Measurements from ENCODE around the gene PTGDS.
"Not testable (repeated sequence)": the region's sequence is repeated elsewhere in the genome, so short reads cannot be mapped to it uniquely, and the experiment has no call there.

Gene PTGDS

DNA sequence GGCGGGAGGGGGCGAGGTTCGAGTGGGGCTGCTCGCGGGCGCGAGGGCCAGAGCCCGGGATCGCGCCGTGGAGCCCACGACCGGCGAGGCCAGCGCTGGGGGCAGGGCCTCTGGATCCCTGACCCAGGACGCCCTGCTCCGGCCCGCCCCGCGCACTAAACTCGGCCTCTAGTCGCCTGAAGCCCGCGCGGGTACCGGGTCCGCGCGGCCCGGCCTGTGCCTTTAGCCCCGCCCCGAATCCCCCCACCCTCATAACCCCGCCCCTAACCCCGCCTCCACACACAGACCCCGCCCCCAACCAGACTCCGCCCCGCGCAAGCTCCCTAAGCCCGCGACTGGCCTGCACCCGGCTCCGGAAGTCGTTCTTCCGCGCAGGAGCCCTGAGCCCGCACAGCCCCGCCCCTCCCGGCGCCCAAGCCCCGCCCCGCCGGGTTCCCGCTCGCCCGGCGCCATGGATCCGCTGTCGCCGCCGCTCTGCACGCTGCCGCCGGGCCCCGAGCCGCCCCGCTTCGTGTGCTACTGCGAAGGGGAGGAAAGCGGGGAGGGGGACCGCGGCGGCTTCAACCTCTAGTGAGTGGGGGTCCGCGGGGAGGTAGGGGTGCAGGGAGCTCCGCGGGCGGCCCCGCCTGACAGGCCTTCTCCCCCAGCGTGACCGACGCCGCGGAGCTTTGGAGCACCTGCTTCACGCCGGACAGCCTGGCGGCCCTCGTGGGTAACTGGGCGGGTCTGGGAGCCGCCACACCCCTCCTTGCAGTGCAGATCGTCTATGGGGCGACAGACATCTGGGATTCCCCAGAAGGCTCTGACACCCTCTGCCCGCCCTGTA lies 14.9 kb downstream of the PTGDS start, which contains the start of gene PAXX:
Gene PAXX, plus strand, starts transcription at position 430 of the 826 bp plus-strand sequence. Its CDS starts 22 bp downstream, at position 452.
- peak; percentile 77 for DNase-seq (ENCODE audit: low read depth)

DNA sequence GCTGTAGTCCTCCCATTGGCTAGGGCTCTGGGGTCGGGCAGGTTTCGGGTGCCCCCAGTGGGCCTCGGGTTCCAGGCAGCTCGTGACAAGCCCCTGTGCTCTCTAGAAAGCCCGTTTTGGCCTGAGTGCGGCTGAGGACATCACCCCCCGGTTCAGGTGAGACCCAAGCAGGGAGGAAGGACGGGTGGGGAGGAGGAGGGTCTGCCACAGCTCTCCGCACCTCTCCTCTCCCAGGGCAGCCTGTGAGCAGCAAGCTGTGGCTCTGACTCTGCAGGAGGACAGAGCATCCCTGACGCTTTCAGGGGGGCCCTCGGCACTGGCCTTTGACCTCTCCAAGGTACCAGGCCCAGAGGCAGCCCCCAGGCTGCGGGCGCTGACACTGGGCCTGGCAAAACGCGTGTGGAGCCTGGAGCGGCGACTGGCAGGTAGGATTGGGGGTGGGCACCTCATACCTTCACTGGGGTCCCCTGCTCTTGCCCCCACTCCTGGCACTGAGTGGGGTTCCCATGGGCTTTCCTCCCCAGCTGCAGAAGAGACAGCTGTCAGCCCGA lies 15.6 kb downstream of the PTGDS start:
- DNase-seq (ENCODE audit: low read depth) = no peak

DNA sequence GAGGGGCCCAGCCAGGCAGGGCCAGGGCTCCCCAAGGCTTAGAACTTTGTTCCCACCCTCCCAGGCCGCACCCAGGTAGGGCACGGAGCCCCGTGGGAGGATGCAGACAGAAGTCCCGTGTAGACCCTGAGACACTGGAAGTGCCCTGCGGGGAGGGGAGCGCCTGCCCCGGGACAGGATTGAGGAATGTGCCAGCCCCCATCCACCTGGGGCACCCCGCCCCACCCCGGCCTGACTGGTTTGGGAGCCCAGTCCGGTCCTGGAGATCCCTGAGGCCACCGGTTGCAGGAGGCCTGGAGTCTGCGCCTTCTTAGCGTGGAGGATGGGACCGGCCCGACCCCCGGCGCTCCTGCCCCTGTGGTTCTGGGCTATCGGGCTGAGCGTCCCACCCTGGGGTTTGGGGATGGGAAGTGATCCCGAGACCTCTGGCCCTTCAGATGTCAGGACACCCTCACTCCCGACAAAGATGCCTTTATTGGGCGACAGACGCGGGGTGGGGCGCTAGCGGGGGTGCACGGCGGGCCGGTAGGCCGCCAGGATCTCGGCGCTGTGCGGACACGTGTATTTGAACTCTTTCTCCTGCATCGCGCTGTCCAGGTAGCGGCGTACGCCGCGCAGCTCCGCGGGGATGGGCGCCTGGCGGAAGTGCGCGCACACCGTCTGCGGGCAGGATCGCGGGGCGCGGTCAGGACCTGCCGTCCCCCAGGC lies 17.0 kb downstream of the PTGDS start:
- no peak for DNase-seq (ENCODE audit: low read depth)

DNA sequence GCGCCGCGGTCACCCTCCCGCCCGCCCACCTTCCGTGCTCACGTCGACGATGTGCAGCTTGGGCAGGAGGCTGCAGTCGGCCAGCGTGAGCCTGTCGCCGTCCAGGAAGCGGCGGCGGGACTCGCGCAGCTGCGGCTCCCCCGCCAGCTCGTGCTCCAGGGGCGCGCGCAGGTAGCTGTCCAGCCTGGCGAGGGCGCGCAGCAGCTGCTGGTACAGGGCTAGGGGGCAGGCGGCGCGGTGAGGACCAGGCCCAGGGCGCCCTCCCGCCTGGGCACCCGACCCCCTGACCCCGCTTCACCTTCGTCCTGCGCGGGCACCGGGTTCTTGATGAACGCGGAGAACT lies 17.6 kb downstream of the PTGDS start:
- no peak for DNase-seq (ENCODE audit: low read depth)

DNA sequence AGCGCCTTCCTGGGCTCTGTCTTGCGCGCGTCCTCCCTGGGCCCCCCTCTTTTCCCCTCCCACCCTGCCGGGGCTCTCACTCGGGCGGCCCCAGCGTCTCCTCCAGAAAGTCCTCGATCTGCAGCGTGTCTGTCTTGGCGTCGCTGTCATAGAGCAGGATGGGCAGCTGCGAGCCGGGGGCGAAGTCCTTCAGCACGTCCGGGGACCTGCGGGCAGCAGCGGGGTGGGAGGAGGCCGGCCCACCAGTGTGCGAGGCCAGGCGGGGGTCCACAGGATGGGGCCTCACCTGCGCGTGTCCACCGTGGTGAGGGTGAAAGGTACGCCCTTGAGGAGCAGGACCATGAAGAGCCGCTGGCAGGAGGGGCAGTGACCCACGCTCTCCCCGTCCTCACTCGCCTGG lies 18.1 kb downstream of the PTGDS start:
- no peak for DNase-seq (ENCODE audit: low read depth)

DNA sequence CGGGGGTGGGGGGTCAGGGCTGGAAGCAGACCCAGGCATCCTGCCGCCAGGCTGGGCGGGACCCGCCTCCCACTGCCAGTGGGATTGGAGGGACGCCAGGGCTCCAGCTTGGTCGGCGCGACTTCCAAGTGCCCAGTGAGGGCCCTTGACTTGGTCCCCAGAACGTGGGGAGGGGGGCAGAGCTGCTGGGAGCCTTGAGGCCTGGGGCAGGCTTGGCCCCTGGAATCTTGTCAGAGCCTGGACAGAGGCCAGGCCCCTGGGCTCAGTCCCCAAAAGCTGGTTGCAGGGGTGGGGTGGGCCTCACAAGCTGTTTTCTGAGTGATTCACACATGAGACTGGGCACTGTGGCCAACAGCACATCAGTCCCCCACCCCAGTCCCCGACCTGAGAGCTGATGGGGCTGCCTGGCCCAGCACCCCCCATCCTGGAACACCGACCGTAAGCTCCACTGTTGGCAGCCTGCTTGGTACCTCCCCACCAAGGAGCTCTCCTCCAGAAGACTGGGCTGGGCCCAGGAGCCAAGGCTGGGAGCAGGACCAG lies 18.5 kb downstream of the PTGDS start:
- DNase-seq (ENCODE audit: low read depth) = no peak

DNA sequence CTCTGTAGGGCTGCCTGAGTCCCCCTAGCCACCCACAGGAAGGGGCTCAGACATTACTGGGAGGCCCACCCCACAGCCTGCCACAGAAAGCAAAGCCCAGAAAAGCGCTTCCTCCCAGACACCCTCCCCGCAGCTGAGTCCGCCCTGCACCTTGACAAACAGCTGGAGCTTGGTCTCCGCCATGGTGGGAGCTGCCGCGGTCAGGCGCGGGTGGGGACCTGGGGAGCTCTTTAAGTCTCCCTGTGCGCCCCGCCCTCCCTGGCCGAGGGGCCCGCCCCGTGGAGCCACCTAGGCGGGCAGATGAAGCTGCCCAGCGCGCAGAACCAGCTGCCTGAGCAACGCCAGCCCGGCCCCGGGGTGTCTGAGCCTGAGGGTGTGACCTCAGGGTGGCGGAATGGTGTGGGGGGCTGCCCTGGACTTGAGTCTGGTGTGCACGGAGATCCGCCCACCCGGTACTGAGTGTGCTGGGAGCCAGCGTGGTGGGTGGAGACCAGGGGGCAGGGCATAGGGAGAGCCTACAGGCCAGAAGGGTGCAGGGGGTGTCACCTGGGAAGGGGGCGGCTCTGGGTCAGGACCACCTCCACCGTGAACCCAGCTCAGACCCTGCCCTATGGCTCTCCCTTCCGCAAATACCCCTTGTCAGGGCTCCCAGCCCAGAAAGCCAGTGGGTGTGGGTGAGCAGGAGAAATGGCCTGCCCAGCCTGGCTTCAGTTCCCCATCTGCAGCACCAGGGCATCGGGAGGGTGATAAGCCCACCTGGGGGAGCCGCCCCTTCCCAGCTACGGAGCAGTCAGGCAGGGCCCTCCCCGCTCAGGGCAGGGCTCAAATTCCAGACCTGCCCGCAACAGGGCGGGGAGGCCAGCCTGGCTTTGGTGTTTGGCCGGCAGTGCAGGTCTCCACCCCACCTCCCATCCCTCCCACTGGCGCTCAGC lies 19.3 kb downstream of the PTGDS start, which contains the start of gene CLIC3:
Gene CLIC3, minus strand, starts transcription at position 208 of the 932 bp plus-strand sequence. Its CDS starts 25 bp downstream, at position 183.
- no peak for DNase-seq (ENCODE audit: low read depth)

DNA sequence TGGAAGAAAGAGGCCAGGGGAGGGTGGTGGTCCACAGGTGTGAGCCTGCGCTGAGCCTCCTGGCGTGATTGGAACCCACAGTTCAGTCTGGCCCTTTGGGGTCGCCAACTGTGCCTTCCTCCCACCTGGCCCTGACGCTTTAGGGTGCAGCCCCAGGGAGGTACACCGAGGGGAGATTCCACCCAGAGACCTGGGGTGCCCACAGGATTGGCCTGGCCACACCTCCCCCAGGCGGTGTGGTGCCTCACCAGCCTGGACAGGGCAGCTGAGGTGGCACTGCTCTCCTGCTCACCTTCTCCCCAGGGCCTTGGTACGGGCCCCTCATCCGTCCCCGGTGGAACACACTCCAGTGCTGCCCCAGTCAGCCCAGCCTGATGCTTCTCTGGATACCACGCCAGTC lies 20.1 kb downstream of the PTGDS start:
- no peak for DNase-seq (ENCODE audit: low read depth)

DNA sequence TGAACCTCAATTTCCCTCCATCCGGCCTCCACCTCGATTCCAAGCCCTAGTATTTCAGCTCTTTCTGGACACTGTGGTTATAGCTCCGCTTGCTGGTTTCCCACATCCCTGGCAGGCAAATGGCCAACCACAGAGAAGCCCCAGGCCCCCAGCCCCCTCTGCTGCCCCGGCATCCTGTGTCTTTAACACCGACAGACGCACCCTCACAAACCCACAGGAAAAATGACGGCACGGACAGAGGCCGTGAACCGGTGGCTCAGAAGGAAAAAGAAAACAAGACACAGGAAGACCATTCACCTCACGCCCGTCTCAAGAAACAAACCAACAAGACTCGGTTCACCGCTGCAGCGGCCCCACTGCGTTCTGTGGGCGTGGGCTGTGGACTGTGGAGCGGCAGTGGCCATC lies 20.5 kb downstream of the PTGDS start:
- no peak for DNase-seq (ENCODE audit: low read depth)

DNA sequence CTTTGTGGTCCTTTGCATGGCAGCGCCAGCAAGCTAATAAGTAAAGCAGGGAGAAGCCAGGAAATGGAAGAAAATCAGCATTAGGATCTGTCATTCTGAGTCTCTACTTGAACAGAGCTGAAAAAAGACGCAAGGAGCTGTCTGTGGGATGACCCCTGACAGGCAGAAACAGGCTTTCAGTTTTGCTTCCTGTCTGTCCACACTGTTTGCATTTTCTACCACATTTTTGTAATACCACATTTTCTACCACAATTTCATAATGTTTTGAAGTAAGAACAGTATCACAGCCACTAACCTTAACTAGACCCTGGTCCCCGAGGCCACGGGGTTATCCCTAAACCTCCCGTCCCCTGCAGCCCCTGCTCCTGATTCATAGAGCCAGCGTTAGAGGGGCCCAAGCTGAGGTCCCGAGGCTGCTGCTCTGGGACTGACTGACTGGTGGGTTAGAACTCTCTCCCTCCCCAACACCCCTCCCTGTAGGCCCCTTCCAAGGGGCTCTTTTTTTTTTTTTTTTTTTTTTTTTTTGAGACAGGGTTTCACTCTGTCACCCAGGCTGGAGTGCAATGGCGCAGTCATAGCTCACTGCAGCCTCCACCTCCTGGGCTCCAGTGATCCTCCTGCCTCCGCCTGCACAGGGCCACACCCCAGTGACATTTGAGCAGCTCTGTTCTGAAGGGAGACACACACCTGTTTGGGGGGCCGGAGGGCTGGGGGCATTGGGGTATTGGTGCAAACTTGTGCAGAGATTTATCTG lies 23.1 kb downstream of the PTGDS start:
- DNase-seq (ENCODE audit: low read depth) = no peak

DNA sequence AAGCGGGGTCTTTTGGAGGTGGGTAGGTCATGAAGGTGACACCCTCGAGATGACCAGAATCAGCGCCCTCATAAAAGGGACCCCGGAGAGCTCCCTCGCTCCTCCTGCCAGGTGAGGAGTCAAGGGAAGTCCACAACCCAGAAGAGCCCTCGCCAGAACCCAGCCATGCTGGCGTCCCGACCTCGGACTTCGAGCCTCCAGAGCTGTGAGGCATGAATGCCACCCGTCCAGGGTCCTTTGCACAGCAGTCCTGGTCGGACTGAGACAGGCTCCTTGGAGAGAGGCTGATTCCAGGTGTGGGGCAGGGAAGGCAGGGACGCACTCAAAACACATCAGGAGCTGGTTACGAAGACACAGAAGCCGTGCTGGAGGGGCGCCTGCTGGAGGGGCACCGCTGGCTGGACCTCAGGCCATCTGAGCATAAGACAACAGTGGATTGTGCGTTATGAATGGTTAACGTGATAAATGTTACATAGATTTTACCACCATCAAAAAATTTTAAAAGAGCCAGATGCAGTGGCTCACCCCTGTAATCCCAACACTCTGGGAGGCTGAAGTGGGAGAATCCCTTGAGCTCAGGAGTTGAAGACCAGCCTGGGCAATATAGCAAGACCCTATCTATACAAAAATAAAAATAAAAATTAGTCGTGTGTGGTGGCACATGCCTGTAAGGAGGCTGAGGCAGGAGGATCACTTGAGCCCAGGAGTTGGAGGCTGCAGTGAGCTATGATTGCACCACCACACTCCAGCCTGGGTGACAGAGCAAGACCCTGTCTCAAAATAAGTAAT lies 24.7 kb downstream of the PTGDS start:
- no peak for DNase-seq (ENCODE audit: low read depth)

DNA sequence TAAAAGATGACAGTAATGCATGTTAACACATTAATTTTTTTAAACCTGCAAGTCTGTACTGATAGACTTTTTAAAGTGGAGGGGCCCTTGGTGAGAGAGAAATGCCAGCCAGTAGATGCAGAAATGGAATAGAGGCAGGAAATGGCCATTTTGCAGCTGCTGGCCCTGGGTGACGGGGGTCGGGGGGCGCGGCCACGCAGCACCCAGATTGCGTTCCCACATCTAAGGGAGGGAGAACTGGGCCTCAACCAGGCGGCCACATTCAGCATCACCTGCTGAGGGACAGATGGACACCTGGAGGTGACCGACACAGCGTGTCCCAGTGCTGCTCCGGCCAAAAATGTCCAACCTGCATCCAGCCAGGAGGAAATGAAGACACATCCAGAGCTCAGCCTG lies 25.3 kb downstream of the PTGDS start:
- DNase-seq (ENCODE audit: low read depth) = no peak

DNA sequence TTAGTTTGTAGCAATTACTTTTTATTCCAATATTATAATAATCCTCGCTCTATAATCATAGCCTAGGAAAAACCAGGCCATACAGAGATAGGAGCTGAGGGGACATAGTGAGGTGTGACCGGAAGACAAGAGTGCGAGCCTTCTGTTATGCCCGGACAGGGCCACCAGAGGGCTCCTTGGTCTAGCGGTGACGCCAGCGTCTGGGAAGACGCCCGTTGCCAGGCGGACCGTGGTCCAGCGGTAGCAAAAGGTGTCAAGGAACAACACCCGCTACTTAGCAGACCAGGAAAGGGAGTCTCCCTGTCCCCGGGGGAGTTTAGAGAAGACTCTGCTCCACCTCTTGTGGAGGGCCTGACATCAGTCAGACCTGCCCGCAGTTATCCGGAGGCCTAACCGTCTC lies 27.0 kb downstream of the PTGDS start:
- not testable (repeated sequence) for DNase-seq (ENCODE audit: low read depth)

DNA sequence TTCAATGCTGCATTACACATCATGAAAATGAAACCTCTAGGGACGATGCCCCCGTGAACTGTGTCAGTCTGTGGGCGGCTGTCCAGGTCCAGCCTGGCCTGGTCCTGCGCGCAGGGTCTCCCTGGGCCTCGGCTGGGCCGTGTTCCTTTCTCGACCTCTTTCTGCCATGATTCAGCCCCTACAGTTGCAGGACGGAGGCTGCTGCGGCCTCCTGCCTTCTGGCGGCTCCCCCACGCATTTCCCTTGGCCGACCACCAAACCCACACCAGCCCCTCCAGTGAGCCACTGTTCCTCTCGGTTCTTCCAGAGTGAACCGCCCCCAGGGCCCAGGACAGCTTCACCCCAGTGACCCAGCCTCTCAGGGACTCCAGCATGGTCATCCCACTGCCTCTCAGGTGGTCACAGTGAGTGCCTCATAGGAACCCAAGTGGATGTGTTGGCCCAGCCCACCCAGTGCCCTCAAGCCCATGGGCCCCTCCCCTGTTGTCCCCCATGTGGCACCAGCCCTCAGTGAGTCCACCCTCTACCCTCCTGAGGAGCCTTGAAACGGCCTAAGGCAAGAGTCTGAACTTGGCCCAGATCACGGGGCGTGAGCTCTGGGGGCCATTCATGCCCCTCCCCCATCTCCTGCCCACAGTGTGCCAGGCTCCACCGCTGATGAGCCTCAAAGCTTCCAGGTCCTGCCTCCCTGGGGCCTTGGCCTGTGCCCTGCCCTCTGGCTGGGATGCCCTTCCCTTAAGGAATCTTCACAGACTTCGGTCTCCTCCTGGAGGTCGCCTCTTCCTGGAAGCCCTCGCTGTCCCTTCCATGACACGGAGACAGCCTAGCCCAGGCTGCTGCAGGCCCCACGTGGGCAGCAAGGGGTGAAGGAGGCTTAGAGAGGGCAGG lies 29.1 kb downstream of the PTGDS start:
- DNase-seq (ENCODE audit: low read depth) = no peak

DNA sequence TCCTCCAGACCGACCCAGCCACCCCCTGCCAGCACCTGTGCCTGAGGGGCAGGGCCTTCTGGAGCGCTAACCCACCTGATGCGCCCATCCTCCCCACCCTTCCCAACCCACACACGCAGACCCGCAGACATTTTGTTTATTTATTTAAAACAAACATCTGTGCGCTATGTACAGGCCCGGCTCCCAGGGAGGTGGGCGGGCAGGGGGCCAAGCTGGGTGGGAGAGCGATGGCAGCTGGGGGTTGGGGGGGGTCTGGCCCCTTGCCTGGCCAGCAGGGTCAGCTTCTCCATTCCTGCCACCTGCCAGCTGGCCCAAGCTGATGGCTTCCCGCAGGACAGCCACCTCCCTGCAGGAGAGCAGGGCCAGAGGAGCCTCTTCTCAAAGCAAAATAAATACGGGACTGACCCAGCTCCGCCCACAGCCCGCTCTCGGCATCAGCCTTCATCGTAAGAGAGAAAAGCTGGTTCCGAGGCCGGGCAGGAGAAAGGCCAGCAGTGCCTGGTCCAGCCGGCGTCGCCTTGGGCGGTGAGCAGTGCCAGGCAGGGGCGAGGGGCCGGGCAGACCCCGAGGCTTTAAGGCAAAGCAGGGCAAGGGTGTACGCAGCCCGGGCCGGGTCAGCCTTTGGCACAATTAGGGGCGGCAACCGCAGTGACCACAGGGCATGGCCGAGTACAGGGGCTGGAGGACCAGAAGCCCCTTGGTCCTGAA lies 30.0 kb downstream of the PTGDS start:
- DNase-seq (ENCODE audit: low read depth) = no peak

DNA sequence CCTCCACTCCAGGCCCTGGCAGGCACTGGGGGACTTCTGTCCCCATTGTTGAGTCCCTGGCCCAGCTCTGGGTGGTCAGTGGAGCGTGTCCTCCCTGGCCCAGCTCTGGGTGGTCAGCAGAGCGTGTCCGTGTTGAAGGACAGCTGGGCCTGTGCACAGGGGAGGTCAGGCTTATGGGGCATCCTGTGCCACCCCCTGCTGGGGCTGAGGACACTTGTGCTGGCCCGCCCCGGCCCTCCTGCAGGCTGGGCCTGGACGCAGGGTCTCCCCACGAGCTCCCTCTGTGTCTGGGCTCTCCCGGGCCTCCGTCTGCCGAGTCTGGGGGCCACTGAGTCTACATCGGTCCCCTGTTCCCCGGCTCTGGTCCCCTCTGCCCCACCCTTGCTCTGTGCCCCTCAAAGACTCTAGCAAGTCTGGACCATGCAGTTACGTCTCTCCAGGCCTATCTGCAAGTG lies 30.5 kb downstream of the PTGDS start:
- DNase-seq (ENCODE audit: low read depth) = no peak

DNA sequence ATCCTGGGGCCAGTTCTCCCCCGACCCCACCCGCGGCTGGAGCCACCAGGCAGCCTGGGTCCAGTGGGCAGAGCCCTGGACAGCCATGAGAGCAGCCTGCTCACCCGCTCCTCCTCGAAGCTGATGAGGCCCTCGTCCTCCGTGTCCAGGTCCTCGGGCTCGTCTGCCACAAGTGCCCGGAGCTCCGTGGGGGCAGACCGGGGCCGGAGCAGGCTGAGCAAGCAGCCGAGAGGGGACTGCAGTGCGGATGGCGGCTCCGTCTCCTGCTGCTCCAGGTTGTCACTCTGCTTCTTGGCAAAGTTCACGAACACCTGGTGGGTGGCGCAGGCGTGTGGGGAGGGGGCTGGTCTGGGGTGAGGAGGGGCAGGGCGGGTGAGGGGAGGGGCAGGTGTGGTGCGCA lies 31.0 kb downstream of the PTGDS start:
- no peak for DNase-seq (ENCODE audit: low read depth)

DNA sequence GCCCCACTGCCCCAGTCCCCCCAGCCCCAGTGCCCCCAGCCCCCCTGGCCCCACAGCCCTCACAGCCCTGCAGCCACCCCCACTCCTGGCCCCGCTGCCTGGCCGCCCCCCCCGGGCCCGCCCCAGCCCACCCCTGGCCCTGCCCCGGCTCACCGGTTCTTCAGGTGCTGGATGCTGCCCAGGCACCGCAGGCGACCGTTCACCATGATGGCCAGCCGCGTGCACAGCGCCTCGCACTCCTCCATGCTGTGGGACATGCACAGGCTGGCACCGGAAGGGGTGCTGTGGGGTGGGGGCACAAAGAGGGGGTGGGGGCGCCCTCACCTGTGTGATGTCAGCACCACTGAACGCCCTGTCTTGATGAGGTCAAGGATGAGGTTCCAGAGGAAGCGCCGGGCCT lies 31.9 kb downstream of the PTGDS start:
- DNase-seq (ENCODE audit: low read depth) = no peak

Data from fibroblast of the conjunctiva (primary cell).